ENCODE results near the gene GLIS2. TPM values are rescaled to one million over a fixed set of nuclear protein-coding genes. Genes with fewer than 3 reads are reported as not detected.

Gene GLIS2
- total and polyA plus RNA-seq, 10 of the 15 experiments (the other 5 are each of a cell fraction or from before 2014, with no cell fraction given) = 0.03 to 0.64 (median 0.18) TPM; not detected in 4

DNA sequence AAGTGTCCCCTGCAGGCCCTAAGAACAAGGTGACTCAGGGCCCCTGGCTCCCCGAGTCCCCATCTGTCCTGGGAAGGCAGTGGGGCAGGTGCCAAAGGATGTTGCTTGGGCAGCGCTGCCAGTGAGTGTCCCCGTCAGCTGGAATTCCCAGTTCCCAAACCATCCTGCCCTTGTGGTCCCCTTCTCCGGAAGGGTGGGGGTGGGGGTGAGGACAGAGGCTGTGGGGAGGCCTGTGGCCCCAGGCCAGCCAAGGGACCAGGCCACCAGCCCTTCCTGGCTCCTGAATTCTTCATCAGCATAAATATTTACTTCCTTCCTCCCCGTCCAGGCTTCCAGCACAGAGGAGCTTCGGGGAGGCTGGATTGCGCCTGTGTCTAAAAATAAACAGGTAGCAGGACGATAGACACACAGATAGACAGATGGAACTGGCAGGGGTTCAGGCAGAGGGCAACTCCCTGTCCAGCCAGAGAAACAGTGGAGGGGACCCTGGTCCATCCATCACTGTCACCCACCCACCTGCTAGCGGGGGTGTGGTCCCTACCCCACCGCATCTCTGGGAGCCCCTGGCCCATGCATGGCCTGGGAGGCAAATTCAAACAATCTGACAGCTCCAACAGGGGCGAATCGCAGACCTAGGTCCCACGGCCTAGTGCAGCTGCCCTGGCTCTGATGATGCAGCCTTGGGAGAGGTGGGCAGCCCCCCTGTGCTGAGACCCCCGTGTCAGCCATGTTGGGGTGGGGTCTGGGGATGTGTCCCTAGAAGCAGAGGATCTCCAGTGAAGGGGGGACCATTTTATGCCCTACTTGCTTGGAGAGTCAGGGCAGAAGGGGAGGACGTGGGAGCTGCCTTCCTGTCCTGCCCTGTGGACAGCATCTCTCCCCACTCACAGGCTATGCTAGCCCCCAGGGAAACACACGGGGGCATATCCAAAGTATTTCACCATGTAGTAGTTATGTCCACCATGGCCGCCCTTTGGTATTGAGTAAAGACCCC, 13.2 kb downstream of the GLIS2 start:
- no peaks in the 10 kb centered on the region for H3K36me3 ChIP-seq (ENCODE audit: control insufficient read depth in 2 of 2, insufficient read depth in 2 of 2, low read length in 1 of 2)
- DNase-seq (ENCODE audit: low read depth, low spot score) = no peak
- no peak overlapping the region for H3K4me2 ChIP-seq (ENCODE audit: control insufficient read depth, insufficient read depth)
- BruUV-seq (replicated peaks) = no TSS peak
- SMC1A ChIA-PET (ENCODE audit: uncharacterized antibody, unreplicated experiment) = interaction anchor here (1.0 to 5.7 kb wide), 5 partner anchors 20 to 634 kb away, joined by 3 to 62 read pairs (median 8); no protein-coding TSS in a partner anchor
- FAIRE-seq = no peak
- ATAC-seq = no peak
- no peaks in the 10 kb centered on the region for H4K20me1 ChIP-seq (ENCODE audit: control insufficient read depth, insufficient read depth)
- CTCF ChIA-PET = interaction anchor here (1.0 to 12.1 kb wide), 13 partner anchors 14 to 640 kb away, joined by 3 to 145 read pairs (median 5); partner anchors contain the start of gene PAM16
- no peak overlapping the region for H2AFZ ChIP-seq (ENCODE audit: control insufficient read depth, low read depth, low read length)
- H3K27me3 ChIP-seq (replicated peaks in 1 of 2; ENCODE audit: control insufficient read depth in 2 of 2, insufficient read depth in 2 of 2, low read length in 1 of 2) = no peaks in the 10 kb centered on the region
- intact Hi-C loops (cut with micrococcal nuclease; ENCODE audit: unreplicated experiment) (loop anchor here (5.0 kb wide), 1 partner anchor 57 kb away; the partner anchor contains the start of gene TFAP4), in situ Hi-C loops (cut with MboI) (no loop called here)
- POLR2A ChIA-PET = interaction anchor here (1.0 to 1.3 kb wide), 3 partner anchors 21 to 44 kb away, joined by 3 to 6 read pairs (median 4); no protein-coding TSS in a partner anchor
- H3K79me2 ChIP-seq (ENCODE audit: control insufficient read depth, insufficient read depth, low read length) = no peaks in the 10 kb centered on the region
- peaks cover 7% of the 10 kb centered on the region for H3K4me1 ChIP-seq (ENCODE audit: control insufficient read depth, insufficient read depth, low read length)
- RAD21 ChIA-PET (ENCODE audit: unreplicated experiment) = interaction anchor here (0.6 to 5.6 kb wide), 7 partner anchors 14 to 129 kb away, joined by 3 to 68 read pairs (median 4); no protein-coding TSS in a partner anchor
- no peak overlapping the region for H3K4me3 ChIP-seq
- H3K9ac ChIP-seq (ENCODE audit: control insufficient read depth, insufficient read depth, low read length) = no peak overlapping the region
- 51% methylated on average over 17 of the region's 17 CpGs for WGBS (ENCODE audit: insufficient coverage, insufficient replicate concordance, low lambda C conversion rate, missing lambda C conversion rate)
- no peaks in the 10 kb centered on the region for H3K9me3 ChIP-seq (replicated peaks; ENCODE audit: control insufficient read depth, insufficient read depth, low read length)
- no peak overlapping the region for H3K27ac ChIP-seq (ENCODE audit: control insufficient read depth, insufficient read depth)
- TF ChIP-seq NR2C2 (IDR thresholded peaks at IDR 0.05; ENCODE audit: borderline replicate concordance, control insufficient read depth, insufficient read length, low read depth) (no peak), ATF7 (IDR thresholded peaks at IDR 0.05; ENCODE audit: low read depth) (no peak)

DNA sequence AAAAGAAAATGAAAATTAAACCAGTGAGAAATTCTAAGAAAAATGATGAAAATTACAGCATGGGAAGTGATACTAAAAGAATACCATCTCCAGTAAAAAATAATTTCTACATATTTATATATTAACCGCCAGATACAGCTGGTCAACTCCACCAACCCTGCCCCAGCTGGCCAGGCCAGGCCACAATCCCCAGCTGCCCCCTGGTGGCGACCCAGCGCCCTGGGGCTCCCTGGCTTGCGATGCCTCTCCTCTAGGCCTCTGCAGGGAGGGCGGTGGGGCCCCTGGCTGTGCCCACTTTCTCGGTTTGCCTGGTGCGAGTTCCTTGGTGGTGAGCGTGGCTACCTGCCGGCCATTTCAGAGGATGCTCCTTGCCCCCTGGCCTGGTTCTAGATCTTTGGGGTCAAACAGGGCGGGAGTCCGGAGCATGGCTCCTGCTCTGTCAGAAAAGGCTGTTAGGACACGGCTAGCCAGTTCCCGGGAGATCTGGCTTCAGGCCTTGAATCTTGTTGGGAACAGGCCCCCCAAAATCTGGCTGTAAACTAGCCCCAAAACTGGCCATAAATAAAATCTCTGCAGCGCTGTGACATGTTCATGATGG, 14.5 kb downstream of the GLIS2 start:
- Histone ChIP-seq H3K9me3 (replicated peaks; ENCODE audit: control insufficient read depth, insufficient read depth, low read length) (no peaks in the 10 kb centered on the region), H3K9ac (ENCODE audit: control insufficient read depth, insufficient read depth, low read length) (no peak overlapping the region), H3K4me2 (ENCODE audit: control insufficient read depth, insufficient read depth) (no peak overlapping the region), H3K36me3 (ENCODE audit: control insufficient read depth in 2 of 2, insufficient read depth in 2 of 2, low read length in 1 of 2) (no peaks in the 10 kb centered on the region; a peak in 1 of 4 replicates), H4K20me1 (ENCODE audit: control insufficient read depth, insufficient read depth) (no peaks in the 10 kb centered on the region), H3K79me2 (ENCODE audit: control insufficient read depth, insufficient read depth, low read length) (no peaks in the 10 kb centered on the region), H2AFZ (ENCODE audit: control insufficient read depth, low read depth, low read length) (no peak overlapping the region), H3K4me3 (no peak overlapping the region), H3K27me3 (replicated peaks in 1 of 2; ENCODE audit: control insufficient read depth in 2 of 2, insufficient read depth in 2 of 2, low read length in 1 of 2) (no peaks in the 10 kb centered on the region), H3K27ac (ENCODE audit: control insufficient read depth, insufficient read depth) (no peak overlapping the region), H3K4me1 (ENCODE audit: control insufficient read depth, insufficient read depth, low read length) (peaks cover 2% of the 10 kb centered on the region)
- FAIRE-seq (no peak), DNase-seq (ENCODE audit: low read depth, low spot score) (no peak), ATAC-seq (peak; percentile 85)
- intact Hi-C loops (cut with micrococcal nuclease; ENCODE audit: unreplicated experiment) = loop anchor here (1.0 to 10.0 kb wide), 3 partner anchors 22 to 126 kb away; no protein-coding TSS in a partner anchor
- CTCF ChIA-PET = interaction anchor here (0.7 to 12.1 kb wide), 13 partner anchors 15 to 129 kb away, joined by 3 to 145 read pairs (median 6); partner anchors contain the start of gene TFAP4
- 35% methylated on average over 14 of the region's 14 CpGs for WGBS (ENCODE audit: insufficient coverage, insufficient replicate concordance, low lambda C conversion rate, missing lambda C conversion rate)
- in situ Hi-C loops (cut with MboI) = loop anchor here (5.0 kb wide), 1 partner anchor 43 kb away; no protein-coding TSS in a partner anchor
- SMC1A ChIA-PET (ENCODE audit: uncharacterized antibody, unreplicated experiment) = interaction anchor here (0.6 to 5.7 kb wide), 9 partner anchors 10 to 636 kb away, joined by 3 to 62 read pairs (median 3); partner anchors contain the start of gene TFAP4
- no TSS peak for BruUV-seq (replicated peaks)
- POLR2A ChIA-PET = interaction anchor here (1.3 kb wide), 1 partner anchor 22 kb away, joined by 4 read pairs; no protein-coding TSS in a partner anchor
- RAD21 ChIA-PET (ENCODE audit: unreplicated experiment) = interaction anchor here (0.6 to 5.6 kb wide), 11 partner anchors 11 to 130 kb away, joined by 3 to 68 read pairs (median 4); partner anchors contain the start of gene GLIS2
- no peak for TF ChIP-seq ASH2L (IDR thresholded peaks at IDR 0.05; ENCODE audit: borderline replicate concordance, low read depth)
- TF ChIP-seq, protein P1, sequence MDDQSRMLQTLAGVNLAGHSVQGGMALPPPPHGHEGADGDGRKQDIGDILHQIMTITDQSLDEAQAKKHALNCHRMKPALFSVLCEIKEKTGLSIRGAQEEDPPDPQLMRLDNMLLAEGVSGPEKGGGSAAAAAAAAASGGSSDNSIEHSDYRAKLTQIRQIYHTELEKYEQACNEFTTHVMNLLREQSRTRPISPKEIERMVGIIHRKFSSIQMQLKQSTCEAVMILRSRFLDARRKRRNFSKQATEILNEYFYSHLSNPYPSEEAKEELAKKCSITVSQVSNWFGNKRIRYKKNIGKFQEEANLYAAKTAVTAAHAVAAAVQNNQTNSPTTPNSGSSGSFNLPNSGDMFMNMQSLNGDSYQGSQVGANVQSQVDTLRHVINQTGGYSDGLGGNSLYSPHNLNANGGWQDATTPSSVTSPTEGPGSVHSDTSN (IDR thresholded peaks at IDR 0.05; ENCODE audit: insufficient replicate concordance, low read depth, low read length) = no peak
- TF ChIP-seq, protein P2, sequence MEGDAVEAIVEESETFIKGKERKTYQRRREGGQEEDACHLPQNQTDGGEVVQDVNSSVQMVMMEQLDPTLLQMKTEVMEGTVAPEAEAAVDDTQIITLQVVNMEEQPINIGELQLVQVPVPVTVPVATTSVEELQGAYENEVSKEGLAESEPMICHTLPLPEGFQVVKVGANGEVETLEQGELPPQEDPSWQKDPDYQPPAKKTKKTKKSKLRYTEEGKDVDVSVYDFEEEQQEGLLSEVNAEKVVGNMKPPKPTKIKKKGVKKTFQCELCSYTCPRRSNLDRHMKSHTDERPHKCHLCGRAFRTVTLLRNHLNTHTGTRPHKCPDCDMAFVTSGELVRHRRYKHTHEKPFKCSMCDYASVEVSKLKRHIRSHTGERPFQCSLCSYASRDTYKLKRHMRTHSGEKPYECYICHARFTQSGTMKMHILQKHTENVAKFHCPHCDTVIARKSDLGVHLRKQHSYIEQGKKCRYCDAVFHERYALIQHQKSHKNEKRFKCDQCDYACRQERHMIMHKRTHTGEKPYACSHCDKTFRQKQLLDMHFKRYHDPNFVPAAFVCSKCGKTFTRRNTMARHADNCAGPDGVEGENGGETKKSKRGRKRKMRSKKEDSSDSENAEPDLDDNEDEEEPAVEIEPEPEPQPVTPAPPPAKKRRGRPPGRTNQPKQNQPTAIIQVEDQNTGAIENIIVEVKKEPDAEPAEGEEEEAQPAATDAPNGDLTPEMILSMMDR (IDR thresholded peaks at IDR 0.05 in 2 of 3, conservative IDR thresholded peaks at IDR 0.05 in 1 of 3; ENCODE audit: control insufficient read depth in 2 of 3, extremely low read depth in 1 of 3, insufficient read depth in 1 of 3, low read depth in 3 of 3, low read length in 3 of 3) = peak; percentile 94 to 97 (median 95)
- TF ChIP-seq, protein P3, sequence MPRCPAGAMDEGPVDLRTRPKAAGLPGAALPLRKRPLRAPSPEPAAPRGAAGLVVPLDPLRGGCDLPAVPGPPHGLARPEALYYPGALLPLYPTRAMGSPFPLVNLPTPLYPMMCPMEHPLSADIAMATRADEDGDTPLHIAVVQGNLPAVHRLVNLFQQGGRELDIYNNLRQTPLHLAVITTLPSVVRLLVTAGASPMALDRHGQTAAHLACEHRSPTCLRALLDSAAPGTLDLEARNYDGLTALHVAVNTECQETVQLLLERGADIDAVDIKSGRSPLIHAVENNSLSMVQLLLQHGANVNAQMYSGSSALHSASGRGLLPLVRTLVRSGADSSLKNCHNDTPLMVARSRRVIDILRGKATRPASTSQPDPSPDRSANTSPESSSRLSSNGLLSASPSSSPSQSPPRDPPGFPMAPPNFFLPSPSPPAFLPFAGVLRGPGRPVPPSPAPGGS (IDR thresholded peaks at IDR 0.05; ENCODE audit: borderline replicate concordance, insufficient read depth, low read depth, low read length, poor library complexity, severe bottlenecking) = no peak
